Iris pigment epithelial cell (primary cell): ENCODE measurements around the gene COA1.
"Not testable (repeated sequence)": the region's sequence is repeated elsewhere in the genome, so short reads cannot be mapped to it uniquely, and the experiment has no call there.

Experiments
- DNase-seq: peaks from one replicate; pipeline ENCODE4 v3.0.0-alpha.2; 2011; ENCODE audit warnings: low read depth

The COA1 gene, protein sequence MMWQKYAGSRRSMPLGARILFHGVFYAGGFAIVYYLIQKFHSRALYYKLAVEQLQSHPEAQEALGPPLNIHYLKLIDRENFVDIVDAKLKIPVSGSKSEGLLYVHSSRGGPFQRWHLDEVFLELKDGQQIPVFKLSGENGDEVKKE

DNA sequence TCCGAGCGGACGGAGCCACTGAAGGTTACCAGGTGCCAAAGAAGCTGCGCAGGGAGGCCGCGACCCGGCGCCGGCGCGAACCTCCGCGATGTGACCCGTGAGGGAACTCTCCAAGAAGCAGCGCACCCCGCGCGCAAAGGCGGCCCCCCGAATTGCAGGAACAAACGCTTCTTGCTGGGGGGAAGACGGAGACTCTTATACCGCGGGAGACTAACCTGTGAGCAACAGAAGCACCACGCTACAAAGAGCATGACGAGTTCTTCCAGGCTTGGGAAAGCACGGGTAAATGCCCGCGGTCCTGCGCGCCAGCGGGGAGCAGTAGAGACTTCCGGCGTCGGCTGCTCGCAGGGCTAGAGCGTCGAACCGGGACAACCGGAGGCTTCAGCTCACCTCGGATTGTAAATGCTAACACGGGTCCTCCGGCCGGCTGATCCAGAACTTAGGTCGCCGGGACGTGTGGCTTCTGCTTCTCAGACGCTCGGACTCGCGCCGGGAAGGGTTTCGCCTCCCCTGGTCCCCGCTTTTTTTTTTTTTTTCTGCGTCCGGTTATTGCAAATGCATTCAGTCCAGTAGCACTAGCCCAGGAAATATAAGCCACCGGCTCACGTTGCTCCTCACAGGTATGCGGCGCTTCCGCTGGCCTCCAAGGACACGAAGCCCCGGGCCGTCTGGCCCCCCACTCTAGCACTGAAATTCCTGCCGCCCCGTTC is at the start of gene COA1:
COA1 (minus strand) TSS at position 310 of the 710 bp plus-strand sequence. CDS start 80,909 bp downstream, outside the sequence.
- DNase-seq: peak; percentile 92

DNA sequence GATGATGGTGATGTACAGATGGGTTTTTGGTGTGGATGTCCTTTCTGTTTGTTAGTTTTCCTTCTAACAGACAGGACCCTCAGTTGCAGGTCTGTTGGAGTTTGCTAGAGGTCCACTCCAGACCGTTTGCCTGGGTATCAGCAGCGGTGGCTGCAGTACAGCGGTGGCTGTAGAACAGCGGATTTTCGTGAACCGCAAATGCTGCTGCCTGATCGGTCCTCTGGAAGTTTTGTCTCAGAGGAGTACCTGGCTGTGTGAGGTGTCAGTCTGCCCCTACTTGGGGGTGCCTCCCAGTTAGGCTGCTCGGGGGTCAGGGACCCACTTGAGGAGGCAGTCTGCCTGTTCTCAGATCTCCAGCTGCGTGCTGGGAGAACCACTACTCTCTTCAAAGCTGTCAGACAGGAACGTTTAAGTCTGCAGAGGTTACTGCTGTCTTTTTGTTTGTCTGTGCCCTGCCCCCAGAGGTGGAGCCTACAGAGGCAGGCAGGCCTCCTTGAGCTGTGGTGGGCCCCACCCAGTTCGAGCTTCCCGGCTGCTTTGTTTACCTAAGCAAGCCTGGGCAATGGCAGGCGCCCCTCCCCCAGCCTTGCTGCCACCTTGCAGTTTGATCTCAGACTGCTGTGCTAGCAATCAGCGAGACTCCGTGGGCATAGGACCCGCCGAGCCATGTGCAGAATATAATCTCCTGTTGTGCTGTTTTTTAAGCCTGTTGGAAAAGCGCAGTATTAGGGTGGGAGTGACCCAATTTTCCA is 49.1 kb upstream of the COA1 start:
- not testable (repeated sequence) for DNase-seq

DNA sequence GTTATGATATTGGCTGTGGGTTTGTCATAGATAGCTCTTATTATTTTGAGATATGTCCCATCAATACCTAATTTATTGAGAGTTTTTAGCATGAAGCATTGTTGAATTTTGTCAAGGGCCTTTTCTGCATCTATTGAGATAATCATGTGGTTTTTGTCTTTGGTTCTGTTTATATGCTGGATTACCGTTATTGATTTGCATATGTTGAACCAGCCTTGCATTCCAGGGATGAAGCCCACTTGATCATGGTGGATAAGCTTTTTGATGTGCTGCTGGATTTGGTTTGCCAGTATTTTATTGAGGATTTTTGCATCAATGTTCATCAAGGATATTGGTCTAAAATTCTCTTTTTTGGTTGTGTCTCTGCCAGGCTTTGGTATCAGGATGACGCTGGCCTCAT is 45.9 kb upstream of the COA1 start:
- not testable (repeated sequence) for DNase-seq

DNA sequence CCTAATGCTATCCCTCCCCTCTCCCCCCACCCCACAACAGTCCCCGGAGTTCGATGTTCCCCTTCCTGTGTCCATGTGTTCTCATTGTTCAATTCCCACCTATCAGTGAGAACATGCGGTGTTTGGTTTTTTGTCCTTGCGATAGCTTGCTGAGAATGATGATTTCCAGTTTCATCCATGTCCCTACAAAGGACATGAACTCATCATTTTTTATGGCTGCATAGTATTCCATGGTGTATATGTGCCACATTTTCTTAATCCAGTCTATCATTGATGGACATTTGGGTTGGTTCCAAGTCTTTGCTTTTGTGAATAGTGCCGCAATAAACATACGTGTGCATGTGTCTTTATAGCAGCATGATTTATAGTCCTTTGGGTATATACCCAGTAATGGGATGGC is 43.9 kb upstream of the COA1 start:
- DNase-seq: not testable (repeated sequence)

DNA sequence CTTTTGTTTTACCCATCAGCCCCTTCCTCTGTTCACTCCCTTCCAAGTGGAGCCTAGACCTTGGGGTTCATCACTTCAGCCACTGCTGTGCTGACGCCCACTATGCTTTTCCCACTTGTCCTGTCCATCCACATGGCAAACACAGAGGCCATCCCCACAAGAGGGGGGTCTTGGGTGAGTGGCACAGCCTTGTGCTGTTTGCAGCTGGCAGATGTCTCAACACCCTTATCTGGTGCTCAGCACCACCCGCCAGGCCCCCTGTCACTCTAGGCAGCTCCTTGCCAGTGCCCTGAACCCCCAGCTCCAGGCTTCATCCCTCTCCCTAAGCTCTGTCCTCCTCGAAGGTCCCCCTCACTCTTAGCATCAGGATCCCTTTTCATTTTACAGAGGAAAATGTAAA is 42.2 kb upstream of the COA1 start:
- DNase-seq: no peak

DNA sequence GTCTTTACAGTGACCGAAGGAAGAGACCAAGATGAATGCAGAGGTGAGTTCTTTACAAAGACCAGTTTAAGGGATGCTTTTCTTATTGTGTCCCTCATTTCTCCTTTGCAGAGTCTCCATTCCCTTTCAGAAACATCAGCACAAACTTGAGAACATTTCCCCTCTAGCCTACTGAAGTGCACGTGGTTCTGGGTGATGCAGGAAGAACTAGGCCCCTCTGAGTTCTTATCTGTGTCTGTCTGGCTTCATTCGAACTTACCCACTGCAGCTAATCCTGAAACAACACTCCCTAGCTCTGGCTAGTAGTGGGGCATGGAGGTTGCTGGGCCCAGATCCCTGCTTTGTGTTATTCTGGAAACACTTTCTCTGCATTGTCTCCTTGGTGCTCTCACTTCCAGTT is 41.8 kb upstream of the COA1 start:
- no peak for DNase-seq

DNA sequence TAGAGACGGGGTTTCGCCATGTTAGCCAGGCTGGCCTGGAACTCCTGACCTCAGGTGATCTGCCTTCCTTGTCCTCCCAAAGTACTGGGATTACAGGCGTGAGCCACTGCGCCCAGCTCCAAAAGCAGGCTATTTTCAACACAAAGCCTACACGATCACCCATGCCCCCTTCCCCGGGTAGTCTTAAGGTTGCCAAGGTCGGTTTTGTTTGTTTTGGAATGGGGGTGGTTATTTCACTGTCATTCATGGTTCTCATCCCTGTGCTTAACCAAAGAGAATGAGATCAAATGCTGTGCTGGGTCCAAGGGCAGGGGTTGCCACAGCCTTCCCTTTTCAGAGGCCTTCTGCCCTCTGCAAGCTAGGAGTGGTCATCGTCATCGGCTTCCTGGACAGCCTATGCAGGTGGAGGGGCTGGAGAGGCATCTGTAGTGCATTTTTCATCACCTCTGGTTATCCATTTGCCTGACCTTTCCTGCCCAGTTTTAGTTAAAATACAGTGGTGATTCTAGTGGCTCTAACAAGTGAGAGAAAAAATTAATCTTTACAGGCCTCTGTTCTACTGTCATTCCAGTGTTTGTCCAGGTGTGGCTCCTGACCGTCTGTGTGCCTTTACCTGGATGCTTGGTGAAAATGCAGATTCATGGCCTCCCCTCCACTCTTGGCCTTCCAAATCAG is 40.6 kb upstream of the COA1 start:
- DNase-seq: no peak

DNA sequence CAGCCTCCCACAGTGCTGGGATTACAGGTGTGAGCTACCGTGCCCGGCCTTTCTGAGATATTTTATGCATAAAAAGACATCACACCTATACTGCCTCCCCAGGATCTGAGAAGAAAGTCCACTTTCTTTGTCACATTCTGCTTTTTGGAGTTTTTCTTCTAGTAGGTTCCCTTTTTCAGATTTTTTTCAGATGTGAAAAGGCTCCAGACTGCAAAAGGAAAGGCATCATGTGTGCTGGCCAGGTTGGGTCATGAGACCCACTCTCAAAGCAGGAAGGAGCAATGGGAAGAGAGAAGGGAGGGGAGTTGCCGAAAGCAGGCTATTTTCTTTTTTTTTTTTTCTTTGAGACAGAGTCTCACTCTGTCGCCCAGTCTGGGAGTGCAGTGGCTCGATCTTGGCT is 40.0 kb upstream of the COA1 start:
- DNase-seq: no peak

DNA sequence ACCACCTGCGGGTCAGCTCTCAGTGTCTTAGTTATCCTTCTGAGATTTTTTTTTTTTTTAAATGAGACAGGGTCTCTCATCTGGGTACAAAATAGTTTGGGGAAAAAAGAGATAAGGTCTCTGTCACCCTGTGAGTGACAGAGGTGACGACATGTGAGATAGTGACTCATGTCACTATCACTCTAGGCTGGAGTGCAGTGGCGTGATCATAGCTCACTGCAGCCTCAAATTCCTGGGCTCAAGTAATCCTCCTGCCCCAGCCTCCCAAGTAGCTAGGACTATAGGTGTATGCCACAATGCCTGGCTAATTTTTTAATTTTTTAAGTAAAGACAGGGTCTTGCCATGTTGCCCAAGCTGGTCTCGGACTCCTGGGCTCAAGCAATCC is 39.6 kb upstream of the COA1 start:
- no peak for DNase-seq

DNA sequence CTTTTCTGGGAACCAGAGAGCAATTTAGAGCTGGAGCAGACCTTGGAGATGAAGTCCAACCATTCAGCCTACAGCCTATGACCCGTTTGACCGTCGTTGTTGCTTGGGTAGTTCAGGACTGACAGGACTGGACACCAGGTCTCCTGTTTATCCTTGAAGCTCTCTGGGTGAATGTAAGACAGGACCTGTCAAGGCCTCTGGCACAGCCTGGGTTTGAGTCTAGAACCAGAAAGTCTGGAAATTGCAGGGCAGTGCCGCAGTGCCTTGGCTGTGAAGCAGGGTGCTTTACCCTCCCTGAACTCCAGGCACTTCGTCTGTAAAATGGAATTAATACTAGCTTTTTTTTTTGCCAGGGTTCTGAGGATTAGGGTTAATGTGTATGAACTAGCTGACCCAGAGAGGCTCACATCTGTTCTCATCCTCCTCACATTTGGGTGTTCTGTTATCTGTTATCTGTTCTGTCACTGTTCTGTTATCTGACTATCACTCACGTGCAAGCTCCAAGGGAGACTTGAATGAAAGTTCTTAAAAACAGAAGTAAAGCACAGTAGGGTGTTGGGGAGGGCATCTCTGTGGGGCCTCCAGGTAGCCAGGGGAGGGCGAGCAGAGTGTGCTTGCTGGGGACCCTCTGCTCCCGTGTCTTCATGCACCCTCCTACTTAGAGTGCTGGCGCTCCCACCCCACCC is 39.0 kb upstream of the COA1 start:
- DNase-seq: no peak

DNA sequence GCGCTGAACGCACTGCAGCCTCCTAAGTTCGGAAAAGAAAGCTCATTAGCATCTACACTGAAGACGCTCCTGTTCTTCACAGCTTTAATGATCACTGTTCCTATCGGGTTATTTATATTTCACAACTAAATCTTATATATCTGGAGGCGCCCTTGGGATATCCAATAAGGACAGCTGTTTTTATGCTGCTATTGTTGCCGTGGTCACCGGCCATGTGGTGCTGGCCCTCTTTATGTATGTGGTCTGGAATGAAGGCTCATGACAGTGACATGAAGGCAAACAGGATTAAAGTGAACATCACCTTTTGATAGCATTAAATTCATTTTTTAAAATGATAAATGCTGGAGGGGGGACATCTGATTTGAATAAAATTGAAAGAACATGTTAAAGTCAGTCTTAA is 38.0 kb upstream of the COA1 start:
- DNase-seq: no peak

DNA sequence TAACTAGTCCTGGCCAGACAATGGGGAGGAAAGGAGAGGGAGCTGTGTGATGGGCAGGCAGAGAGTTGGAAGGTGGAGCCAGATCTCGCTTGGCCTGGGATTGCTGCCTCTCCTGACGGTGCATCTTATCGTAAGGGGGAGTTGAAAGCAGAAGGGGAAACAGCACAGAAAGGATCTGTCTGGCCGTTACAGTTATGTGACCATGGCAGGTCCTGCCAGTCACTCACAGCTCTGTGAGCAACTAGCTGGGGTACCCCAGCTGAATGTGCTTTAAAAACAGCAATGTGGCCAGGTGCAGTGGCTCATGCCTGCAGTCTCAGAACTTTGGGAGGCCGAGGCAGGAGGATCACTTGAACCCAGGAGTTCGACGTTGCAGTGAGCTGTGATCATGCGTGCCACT is 37.2 kb upstream of the COA1 start:
- no peak for DNase-seq

DNA sequence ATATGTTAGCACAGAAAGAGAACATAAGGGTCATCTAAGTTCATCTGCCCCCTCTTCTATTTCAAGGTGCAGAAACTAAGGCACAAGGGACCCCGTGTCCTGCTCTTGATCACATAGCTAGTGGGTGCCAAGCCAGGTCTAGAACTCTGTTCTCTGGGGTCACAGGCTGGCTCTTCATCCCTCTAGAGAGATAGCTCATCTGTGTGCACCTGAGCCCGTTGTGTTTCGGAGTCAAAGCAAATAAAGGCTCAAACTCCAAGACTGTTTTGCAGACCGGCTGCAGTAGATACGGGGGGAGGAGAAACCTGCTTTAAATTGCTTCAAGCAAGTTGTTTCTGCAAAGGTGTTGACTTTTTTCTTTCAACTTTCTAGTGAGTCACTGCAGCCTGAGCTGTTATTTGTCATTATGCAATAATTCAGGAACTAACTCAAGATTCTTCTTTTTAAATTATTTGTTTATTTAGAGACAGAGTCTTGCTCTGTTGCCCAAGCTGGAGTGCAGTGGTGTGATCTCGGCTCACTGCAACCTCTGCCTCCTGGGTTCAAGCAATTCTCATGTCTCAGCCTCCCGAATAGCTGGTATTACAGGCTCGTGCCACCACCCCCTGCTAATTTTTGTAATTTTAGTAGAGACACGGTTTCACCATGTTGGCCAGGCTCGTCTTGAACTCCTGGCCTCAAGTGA is 35.6 kb upstream of the COA1 start:
- DNase-seq: peak; percentile 79

DNA sequence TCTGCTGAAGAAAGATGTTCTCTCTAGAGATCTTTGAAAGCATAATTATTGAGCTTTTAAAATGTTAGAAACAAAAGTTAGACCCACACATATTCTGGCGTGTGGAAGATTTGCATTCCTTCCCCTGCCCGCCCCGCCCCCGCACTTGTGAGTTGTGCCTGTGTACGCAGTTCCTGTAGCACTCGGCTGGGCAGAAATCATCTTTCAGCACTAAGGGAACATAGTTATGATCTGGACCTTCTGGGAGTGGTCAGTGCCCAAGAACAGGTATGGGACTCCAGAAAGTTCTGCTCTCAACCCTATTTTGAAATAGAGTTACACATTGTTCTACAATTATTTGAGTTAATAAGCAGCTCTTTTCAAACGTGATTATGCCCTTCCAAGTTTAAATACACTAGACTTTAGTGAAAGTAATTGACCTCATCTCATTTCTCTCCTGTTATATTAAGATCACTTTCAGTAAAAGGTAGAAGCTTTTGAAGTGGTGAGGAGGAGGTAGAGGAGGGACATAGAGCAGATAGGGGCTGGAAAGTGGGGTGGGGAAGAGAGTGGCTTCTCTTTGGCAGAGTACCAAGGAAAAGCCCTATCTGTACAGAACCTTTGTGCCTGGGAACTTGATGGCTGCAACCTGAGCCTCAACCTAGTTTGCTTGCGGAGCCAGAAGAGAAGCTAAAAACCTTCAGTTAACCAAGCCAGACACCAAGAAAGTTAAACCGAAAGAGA is 34.9 kb upstream of the COA1 start:
- DNase-seq: peak; percentile 56

DNA sequence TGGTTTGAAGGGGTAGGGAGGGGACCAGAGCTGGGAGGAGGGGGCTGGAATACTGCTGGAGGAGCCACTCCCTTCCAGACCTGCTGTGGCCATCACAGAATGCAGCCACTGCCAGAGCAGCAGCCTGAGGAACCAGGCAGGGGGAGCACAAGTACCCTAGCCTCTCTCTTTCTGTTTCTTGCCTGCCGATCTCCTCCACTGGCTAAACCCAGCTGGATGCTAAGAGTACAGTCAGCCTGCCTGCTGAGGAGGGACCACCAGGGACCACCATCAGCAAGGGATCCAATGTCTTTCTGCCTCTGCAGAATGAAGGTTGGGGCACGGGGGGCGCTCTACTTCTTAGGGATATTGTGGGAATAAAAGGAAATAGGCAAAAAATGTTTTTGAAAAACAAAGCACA is 33.9 kb upstream of the COA1 start:
- no peak for DNase-seq

DNA sequence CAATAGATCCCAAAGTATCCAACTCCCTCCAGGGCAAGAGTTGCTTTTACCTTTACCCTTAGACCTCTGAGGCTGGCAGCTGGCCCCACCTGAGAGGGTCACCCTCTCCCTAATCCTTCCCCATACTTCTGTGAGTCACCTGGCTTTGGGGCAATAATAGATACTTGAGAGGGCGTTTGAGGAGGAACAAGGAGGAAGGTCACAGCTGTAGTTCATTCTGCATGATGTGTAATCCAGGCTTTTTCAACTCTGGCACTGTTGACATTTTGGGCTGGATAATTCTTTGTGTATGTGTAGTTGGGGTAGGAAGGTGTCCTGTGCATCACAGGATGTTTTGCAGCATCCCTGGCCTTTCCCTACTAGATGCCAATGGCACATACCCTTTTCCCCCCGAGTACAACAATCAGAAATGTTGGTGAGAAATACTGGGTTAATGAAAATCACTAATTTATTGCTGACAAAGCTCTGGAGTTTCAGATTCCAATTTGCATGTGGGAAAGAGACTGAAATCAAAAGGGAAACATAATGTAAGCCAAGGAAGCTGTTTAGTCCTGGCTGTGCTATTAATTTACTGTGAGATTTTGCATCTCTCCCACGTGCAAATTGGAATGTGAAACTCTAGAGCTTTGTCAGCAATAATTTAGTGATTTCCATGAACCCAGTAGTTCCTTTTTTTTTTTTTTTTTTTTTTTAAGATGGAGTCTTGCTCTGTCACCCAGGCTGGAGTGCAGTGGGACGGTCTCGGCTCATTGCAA is 32.8 kb upstream of the COA1 start:
- no peak for DNase-seq

DNA sequence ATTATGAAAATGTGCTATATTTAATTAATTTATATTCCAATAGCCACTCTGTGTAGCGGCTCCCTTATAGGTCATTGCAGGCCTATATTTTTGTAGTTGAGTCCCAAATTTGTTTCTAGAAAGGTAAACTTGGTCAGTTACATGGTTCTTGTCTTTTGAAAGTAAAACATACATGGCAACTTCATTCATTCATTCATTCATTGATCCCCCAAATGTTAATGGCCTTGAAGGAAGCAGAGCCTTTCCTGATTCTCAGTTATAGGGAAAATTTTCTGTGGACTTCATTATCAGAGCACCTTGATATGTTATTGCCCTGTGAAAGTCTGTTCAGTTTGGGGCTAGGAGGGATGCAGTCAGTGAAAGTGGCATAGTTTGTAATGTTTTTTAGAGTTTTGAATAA is 32.1 kb upstream of the COA1 start:
- DNase-seq: no peak

DNA sequence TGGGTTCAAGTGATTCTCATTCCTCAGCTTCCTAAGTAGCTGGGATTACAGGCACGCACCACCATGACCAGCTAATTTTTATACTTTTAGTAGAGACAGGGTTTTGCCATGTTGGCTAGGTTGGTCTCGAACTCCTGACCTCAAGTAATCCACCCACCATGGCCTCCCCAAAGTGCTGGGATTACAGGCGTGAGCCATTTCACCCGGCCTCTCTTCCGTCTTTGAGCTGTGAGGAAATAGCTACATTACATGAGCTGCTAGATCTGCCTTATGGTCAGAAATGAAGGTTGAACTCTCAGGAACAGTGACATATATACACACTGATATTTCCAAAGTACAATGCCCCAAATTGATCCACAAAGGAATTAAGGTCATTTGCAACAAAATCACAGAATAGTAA is 31.5 kb upstream of the COA1 start:
- no peak for DNase-seq

DNA sequence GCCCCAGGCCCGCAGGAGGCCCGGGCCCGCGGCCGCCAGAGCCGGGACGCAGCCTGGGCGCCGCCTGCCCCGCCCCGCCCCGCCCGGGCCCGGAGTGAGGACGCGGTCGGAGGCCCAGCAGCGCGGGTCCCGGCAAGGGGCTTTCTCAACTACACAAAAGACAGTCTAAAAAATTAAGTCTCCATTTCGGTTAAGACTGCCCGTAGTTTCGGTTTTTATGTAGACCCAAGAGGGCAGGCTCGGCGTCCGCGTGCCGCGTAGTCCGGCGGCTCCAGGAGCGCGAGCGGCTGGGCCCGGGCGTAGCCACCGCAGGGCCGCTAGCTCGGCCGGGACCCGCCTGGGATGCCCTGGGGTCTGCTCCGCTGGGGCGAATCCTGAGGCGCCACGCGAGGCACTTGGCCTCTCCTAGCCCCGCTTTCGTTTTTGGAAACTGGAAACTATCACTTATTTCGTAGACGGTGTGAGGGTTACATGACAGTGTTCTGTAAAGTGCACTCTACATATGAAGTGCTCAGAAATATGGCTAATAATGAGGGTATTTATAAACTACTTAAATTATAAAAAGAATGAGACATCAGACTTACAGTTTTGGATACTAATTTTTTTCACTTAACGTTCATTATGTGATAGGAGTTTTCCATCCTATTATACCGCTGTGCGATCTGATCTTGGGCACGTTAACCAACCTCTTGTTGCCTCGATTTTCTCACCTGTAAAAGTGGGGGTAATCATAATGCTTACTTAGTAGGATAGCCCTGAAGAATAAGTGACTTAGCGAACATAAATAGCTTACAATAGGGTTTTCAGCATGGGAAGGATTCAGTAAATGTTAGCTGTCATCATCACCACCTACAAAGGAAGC is 29.7 kb upstream of the COA1 start:
- DNase-seq: peak; percentile 40
